GM23248 (cell line): ENCODE measurements around the gene MAPK11. TPM values are rescaled to one million over a fixed set of nuclear protein-coding genes. Genes with fewer than 3 reads are reported as not detected.

Experiments
- DNase-seq: peaks from one replicate; pipeline ENCODE4 v3.0.0-alpha.2; 2015
- H2AFZ ChIP-seq: fragments of 200-600 bp; sonication (generic); 2 replicates; pipeline ENCODE4 v1.6.1; 2016; ENCODE audit warnings: antibody characterized with exemption
- H3F3A ChIP-seq: fragments of 200-600 bp; sonication (generic); 2 replicates; pipeline ENCODE4 v1.6.1; 2016; ENCODE audit warnings: mild to moderate bottlenecking, antibody characterized with exemption, mixed run types; ENCODE audit not compliant: insufficient read depth
- H3K27ac ChIP-seq: fragments of 200-600 bp; sonication (generic); 2 replicates; pipeline ENCODE4 v1.5.1; 2016; ENCODE audit warnings: mild to moderate bottlenecking
- H3K27me3 ChIP-seq: fragments of 200-600 bp; sonication (generic); replicated peaks from 2 replicates; pipeline ENCODE4 v1.6.1; 2016; ENCODE audit warnings: mild to moderate bottlenecking; ENCODE audit not compliant: insufficient read depth
- H3K36me3 ChIP-seq: fragments of 200-600 bp; sonication (generic); 2 replicates; pipeline ENCODE4 v1.6.1; 2016; ENCODE audit warnings: low read depth, mild to moderate bottlenecking
- H3K4me1 ChIP-seq: fragments of 200-600 bp; sonication (generic); 2 replicates; pipeline ENCODE4 v1.6.1; 2016; ENCODE audit warnings: mild to moderate bottlenecking; ENCODE audit not compliant: insufficient read depth
- H3K4me2 ChIP-seq: fragments of 200-600 bp; sonication (generic); one replicate; pipeline ENCODE4 v1.6.1; 2016; ENCODE audit warnings: mild to moderate bottlenecking; ENCODE audit not compliant: unreplicated experiment
- H3K4me3 ChIP-seq: fragments of 200-600 bp; sonication (generic); 2 replicates; pipeline ENCODE4 v1.5.1; 2016; ENCODE audit warnings: mild to moderate bottlenecking
- H3K79me2 ChIP-seq: fragments of 200-600 bp; sonication (generic); 2 replicates; pipeline ENCODE4 v1.6.1; 2016; ENCODE audit warnings: mild to moderate bottlenecking; ENCODE audit not compliant: insufficient read depth
- H3K9ac ChIP-seq: fragments of 200-600 bp; sonication (generic); 2 replicates; pipeline ENCODE4 v1.6.1; 2016; ENCODE audit warnings: mild to moderate bottlenecking
- H3K9me2 ChIP-seq: fragments of 200-600 bp; sonication (generic); 2 replicates; pipeline ENCODE4 v1.6.1; 2016; ENCODE audit warnings: mixed run types, mild to moderate bottlenecking, moderate library complexity; ENCODE audit not compliant: insufficient read depth
- H3K9me3 ChIP-seq: fragments of 200-600 bp; sonication (generic); one replicate; pipeline ENCODE4 v1.6.1; 2017; ENCODE audit warnings: low read depth
- H4K20me1 ChIP-seq: fragments of 200-600 bp; sonication (generic); 2 replicates; pipeline ENCODE4 v1.6.0; 2016; ENCODE audit not compliant: insufficient read depth
- EZH2 ChIP-seq: fragments of 200-600 bp; sonication (generic); IDR thresholded peaks from 2 replicates; pipeline ENCODE4 v1.6.1; 2018; ENCODE audit warnings: antibody characterized with exemption, mild to moderate bottlenecking; ENCODE audit not compliant: insufficient read depth, poor library complexity, severe bottlenecking
- EZH2phosphoT487 ChIP-seq: fragments of 200-600 bp; sonication (generic); IDR thresholded peaks from 2 replicates; pipeline ENCODE4 v1.6.1; 2018; ENCODE audit warnings: antibody characterized with exemption, moderate library complexity, mild to moderate bottlenecking, low read depth; ENCODE audit not compliant: insufficient read depth
- WGBS, 2 experiments: methylation state at CpG; one replicate each; pipeline ENCODE4 v1.1.6; 2015 to 2017; ENCODE audit warnings: low lambda C conversion rate in 2 of 2, low coverage in 1 of 2; ENCODE audit errors: missing lambda C conversion rate in 2 of 2; 5-methylcytosine and 5-hydroxymethylcytosine counted together
- in situ Hi-C: fragments of 300-500 bp; cut with MboI; formaldehyde crosslinking; loops from 2 replicates; pipeline ENCODE4 v1.15.0; 2020
- polyA plus RNA-seq: library from polyadenylated mRNA; unstranded; fragments of >200 nt; fragmentation: Nextera tagmentation; extraction: Ambion mirVana; gene quantifications from 2 replicates; pipeline ENCODE4 v1.2.1, GENCODE V29; 2016
- total RNA-seq: library from RNA; depleted of rRNA; stranded (reverse); fragments of >200 nt; shearing (Covaris generic); gene quantifications from 2 replicates; pipeline ENCODE4 v1.2.3, GENCODE V29; 2014

Gene MAPK11
- total and polyA plus RNA-seq, 2 experiments from 2014 or later = 1.2 to 9.8 TPM

DNA sequence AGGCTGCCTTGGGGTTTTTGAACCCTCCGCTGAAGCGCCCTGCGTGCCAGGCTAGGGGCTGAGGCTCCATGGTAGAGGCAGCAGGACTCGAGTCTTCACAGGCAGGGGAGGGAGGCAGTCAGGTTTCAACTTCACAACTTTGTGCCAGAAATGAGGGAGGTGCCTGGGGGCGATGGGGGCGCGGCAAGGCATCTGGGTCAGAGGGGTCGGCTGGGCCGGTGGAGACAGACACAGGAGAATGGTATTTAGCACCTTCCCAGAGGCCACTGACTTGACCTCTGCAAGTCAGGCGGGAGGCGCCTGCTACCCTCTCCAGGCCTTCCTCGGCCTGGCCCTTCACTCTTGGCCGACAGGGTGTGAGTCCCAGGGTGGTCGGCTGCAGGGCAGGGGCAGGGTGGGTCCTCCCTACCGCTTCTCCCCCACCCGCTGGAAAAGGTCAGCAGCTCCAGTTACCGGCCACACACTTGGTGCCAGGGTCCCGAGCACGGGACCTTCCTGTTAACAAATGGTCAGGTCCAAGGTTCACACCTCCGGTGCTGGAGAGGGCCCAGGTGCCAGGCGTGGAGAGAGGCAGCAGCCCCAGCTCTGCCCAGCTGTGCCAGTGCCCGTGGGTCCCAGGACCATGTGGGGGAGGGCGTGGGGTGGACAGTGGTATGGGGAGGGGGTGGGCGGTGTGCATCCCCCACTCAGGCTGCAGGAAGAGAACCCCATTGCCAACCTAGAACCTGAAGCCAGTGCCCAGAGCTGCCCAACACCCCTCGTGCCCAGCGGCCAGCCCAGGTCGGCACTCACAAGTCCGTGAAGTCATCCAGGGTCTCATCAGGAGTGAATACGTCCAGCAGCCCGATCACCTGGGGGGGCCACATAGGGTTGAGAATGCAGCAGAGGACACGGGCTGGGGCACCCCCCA, 12.5 kb downstream of the MAPK11 start:
- Histone ChIP-seq H3K9me3 (no peaks in the 10 kb centered on the region), H3K4me1 (0 out of 2 replicates have a peak, but pooled peaks cover 3% of the 10 kb centered on the region), H3K27me3 (no peaks in the 10 kb centered on the region), H3K9ac (no peak overlapping the region), H3K79me2 (peaks cover 22% of the 10 kb centered on the region), H2AFZ (no peak overlapping the region), H3K36me3 (no peaks in the 10 kb centered on the region), H4K20me1 (no peaks in the 10 kb centered on the region), H3K27ac (no peak overlapping the region), H3K9me2 (no peaks in the 10 kb centered on the region), H3K4me2 (no peak overlapping the region), H3K4me3 (no peak overlapping the region), H3F3A (no peaks in the 10 kb centered on the region)
- WGBS, 2 experiments = 67 to 72% methylated on average over 29 to 31 of the region's 31 CpGs
- in situ Hi-C loops = no loop called here
- TF ChIP-seq EZH2 = no peak
- DNase-seq = no peak

DNA sequence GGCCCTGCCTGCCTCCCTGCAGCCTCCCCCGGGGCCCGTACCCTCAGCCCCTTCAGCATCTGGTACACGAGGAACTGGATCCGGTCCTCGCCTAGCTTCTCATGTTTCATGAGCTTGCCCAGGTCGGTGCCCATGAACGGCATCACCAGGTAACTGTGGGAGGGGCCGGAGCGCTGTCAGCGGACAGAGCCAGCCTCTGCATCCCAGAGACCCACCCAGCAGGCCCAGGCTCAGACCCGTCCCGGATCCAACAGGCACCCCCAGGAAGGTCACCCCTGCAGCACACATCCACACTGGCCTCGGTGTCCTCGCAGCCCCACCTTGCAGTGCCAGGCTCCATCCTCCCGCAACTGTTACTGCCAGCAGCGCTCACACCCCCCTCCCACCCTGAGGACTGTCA, 13.1 kb downstream of the MAPK11 start:
- no peak for TF ChIP-seq EZH2
- no peak for TF ChIP-seq EZH2phosphoT487
- Histone ChIP-seq H3K4me3 (no peak overlapping the region), H3K27ac (no peak overlapping the region), H3K4me1 (0 out of 2 replicates have a peak, but pooled peaks cover 3% of the 10 kb centered on the region), H3K27me3 (no peaks in the 10 kb centered on the region), H3K9me3 (no peaks in the 10 kb centered on the region), H3F3A (no peaks in the 10 kb centered on the region), H3K79me2 (peaks cover 22% of the 10 kb centered on the region), H3K9me2 (no peaks in the 10 kb centered on the region), H3K9ac (no peak overlapping the region), H3K4me2 (no peak overlapping the region), H4K20me1 (no peaks in the 10 kb centered on the region), H2AFZ (no peak overlapping the region), H3K36me3 (no peaks in the 10 kb centered on the region)
- DNase-seq = no peak
- in situ Hi-C loops = no loop called here
- 81 to 82% methylated on average over 14 to 16 of the region's 16 CpGs for WGBS, 2 experiments

DNA sequence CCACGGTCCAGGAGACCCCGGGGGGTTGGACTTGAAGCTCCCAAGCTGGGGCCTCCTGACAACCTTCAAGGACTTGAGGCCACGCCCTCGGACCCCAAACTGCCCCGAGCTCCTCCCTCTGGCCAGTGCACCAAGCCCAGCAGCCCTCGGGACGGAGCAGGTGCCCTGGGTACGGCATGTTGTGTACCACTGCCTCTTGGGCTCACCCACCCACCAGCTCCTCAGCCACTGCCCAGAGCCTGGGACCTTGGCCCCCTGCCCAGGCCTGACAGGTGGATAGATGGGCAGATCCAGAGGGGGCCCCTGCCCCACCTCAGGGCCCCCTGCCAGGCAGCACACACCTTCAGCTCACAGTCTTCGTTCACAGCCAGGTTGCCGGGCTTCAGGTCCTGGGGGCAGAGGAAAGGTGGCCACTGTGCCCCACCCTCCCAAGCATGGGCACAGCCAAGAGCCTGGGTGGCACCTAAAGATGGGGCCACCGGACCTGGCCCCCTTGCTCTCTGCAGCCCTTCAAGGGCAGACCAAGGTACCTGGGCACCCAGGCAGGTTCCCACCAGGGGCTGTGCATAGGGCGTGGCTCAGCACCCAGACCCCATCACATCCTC, 13.8 kb downstream of the MAPK11 start:
- Histone ChIP-seq H4K20me1 (no peaks in the 10 kb centered on the region), H3K4me3 (no peak overlapping the region), H3K27ac (no peak overlapping the region), H3K36me3 (no peaks in the 10 kb centered on the region), H3K9me3 (no peaks in the 10 kb centered on the region), H3K4me1 (0 out of 2 replicates have a peak, but pooled peaks cover 3% of the 10 kb centered on the region), H3K4me2 (no peak overlapping the region), H2AFZ (no peak overlapping the region), H3F3A (no peaks in the 10 kb centered on the region), H3K9me2 (no peaks in the 10 kb centered on the region), H3K27me3 (no peaks in the 10 kb centered on the region), H3K79me2 (peaks cover 22% of the 10 kb centered on the region), H3K9ac (no peak overlapping the region)
- no peak for DNase-seq
- WGBS, 2 experiments = 94 to 99% methylated on average over 12 of the region's 12 CpGs
- in situ Hi-C loops = no loop called here
- TF ChIP-seq EZH2 (no peak), EZH2phosphoT487 (no peak)

DNA sequence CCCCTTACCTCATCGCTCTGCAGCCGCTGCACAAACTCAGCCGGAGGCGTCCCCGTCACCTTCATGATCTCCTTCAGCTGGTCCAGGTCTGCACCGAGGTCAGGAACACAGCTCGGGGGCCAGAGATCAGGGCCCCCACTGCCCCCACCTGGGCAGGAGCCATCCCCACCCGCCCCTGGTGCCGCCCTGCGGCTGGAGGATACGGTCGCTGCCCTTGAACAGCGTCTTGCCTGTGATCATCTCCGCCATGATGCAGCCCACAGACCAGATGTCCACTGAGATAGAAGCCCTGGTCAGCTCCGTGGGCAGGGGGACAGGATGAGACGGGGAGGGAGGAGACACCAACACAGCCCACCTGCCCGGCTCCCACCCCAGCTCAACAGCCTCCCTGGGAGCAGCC, 14.6 kb downstream of the MAPK11 start:
- no peaks in the 10 kb centered on the region for H3K9me3 ChIP-seq
- H3F3A ChIP-seq = no peaks in the 10 kb centered on the region
- no peak overlapping the region for H2AFZ ChIP-seq
- H3K4me3 ChIP-seq = no peak overlapping the region
- no peak for DNase-seq
- H3K9me2 ChIP-seq = no peaks in the 10 kb centered on the region
- no peaks in the 10 kb centered on the region for H3K36me3 ChIP-seq
- no peak overlapping the region for H3K9ac ChIP-seq
- 0 out of 2 replicates have a peak, but pooled peaks cover 3% of the 10 kb centered on the region for H3K4me1 ChIP-seq
- H4K20me1 ChIP-seq = no peaks in the 10 kb centered on the region
- H3K79me2 ChIP-seq = peaks cover 22% of the 10 kb centered on the region
- in situ Hi-C loops = no loop called here
- TF ChIP-seq EZH2phosphoT487 = no peak
- no peak for TF ChIP-seq EZH2
- H3K4me2 ChIP-seq = no peak overlapping the region
- WGBS, 2 experiments = 94 to 95% methylated on average over 13 to 17 of the region's 17 CpGs
- no peak overlapping the region for H3K27ac ChIP-seq
- H3K27me3 ChIP-seq = no peaks in the 10 kb centered on the region
